HuH-7.5 (cell line): ENCODE results near the gene JAK2.
"Not testable (repeated sequence)": the region's sequence is repeated elsewhere in the genome, so short reads cannot be mapped to it uniquely, and the experiment has no call there.

Source experiments
- DNase-seq: peaks from one replicate; pipeline ENCODE4 v3.0.0; 2011; ENCODE audit warnings: low spot score

JAK2 gene

GRCh38 chr9:4980086-4980727 is 4.9 kb upstream of the JAK2 start:
- no peak for DNase-seq

GRCh38 chr9:4982721-4983482 is 2.2 kb upstream of the JAK2 start:
- no peak for DNase-seq

DNA sequence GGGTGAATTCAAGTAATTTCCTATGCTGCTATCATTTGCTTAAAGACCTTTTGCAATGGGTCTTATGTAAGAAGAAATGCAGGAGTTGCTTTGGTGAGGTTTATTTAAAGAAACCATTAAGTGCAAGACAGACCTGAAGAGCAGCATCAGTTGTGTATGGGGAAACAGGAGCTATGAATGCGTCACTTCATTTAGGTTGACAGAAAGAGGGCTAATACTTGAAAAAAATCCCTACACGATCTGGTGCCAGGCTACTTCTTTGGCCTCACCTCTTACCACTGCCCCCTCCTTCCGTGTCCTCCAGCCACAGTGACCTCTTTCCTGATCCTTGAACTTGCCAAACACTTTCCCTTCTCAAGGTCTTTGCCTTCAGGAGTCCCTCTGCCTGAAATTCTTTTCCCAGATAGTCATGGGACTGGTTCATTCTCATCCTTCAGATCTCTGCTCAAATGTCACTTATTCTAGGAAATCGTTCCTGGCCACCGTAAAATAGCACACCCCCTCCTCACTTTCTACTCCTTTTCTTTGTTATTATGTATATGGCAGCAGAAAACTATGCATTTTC is 1.4 kb upstream of the JAK2 start:
- DNase-seq: no peak

DNA sequence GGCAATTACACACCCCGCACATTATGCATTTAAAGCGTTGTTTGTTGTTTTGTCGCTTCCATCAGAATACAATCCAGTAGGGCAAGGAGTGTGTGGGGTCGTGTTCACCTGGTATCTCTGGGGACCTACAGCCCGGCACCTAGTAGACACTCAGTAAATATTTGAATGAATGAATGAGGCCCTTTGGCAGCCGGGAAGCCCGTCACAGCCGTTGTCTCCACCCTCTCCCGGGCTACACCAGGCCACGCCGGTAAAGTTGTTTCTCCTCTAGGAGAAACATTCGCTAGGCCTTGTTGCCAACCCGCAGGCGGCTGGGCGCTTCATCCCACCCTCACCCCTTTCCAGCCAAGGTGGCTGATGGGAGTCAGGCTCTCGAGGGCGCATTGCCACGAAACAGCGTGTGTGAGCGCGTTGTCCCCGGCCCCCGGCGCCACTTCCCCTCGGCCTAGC is 876 bp upstream of the JAK2 start:
- peak; percentile 8 for DNase-seq

GRCh38 chr9:4985386-4986266 is 554 bp downstream of the JAK2 start:
- DNase-seq: no peak

DNA sequence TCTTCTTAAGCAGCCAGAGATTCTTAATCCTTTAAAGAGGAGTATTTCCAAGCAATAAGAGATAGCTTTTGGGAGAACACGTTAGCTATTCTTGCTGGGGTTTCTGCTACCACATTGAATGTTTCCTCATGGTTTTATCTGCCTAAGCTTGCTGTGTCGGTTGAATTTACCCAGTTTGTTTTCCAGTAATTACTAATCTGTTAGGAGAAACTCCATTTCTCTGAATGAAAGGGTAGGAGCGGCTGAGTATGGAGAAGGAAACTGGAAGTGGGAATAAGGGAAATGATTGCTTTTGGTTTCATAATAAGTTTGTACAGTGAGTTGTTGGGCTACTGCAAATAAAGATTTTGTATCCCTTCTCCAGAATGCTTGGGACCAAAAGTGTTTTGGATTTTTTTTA is 1.2 kb downstream of the JAK2 start:
- no peak for DNase-seq

DNA sequence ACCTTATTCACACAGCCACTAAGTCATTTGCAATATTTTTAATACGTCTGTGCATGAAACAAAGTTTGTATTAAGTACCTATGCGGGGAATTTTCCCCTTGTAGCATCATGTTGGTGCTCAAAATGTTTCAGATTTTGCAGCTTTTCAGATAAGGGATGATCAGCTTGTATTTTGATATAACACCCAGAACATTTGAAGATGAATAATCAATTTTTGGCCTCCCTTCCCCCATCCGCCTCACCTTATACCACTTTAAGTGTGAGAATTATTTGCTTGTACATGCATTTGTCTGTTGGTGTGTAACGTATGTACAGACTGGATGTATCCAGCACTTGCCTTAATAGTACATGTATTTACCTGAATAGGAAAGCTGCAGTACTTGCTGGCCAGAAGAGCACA is 1.7 kb downstream of the JAK2 start:
- DNase-seq: no peak

DNA sequence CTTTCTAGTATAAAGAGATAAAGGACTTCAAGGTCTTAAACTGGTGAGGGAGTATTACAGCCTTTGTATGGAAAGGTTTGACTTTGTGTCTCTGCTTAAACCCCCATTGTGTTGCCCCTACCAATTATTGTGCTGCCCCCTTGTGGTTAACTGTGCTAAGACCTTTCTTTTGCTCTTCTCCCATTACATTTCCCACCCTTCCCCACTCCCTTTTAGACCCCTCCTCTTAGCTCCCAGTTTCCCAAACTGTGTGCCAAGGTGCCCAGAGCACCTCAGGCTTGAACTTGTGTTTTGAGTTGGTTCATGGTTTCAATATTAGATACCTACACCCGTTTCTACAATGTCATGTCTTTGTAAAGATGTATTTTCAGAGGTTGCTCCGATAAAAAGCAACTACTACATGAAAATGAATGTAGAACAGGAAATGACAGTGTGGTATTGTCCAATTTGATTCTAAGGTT is 2.9 kb downstream of the JAK2 start:
- peak; percentile 13 for DNase-seq

GRCh38 chr9:4992872-4993271 is 7.8 kb downstream of the JAK2 start:
- DNase-seq: no peak

DNA sequence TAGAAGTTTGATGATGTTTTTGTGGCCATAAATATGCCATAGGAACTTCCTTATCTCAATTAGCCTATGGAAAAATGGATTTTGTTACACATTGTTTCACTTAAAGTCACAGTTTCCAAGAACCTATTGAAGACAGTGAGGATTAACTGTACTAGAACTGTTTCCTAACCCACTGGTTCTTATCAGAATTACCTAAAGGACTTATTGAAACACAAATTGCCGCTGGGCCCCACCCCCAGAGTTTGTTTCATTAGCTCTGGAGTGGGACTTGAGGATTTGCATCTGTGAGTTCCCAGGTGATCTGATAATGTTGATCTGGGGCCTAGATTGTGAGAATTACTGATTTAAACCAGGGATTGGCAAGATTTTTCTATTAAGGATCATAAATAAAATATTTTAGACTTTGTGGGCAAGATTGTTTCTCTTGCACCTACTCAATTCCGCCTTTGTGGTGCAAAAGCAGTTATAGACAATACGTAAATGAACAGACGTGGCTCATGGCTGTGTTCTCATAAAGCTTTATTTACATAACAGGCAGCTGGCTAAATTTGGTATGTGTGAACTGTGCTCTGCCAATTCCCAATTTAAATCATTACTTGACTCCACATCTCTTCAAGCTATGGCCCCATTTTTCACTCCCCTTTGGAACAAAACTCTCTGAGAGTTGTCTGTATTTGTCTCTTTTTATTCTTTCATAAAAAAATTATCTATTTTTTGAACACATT is 9.3 kb downstream of the JAK2 start:
- DNase-seq: no peak

GRCh38 chr9:4997196-4997595 is 12.1 kb downstream of the JAK2 start:
- no peak for DNase-seq

DNA sequence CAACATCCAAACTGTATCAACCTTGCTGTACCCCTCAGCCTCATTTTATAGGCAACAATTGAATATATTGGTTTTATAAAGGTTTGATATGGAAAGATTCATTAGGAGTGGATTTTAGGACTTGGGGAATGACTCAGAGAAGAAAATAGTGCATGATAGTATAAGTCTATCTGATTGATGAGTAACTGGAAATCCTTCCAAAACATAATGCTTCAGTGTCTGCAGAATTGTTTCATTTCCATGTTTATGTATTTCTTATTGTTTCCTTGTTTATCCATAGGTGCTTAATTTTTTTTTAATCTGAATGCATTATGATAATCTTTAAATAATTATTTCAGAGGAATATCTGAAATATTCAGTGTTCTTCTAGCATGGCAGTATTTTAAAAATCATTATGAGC is 12.6 kb downstream of the JAK2 start:
- DNase-seq: no peak

DNA sequence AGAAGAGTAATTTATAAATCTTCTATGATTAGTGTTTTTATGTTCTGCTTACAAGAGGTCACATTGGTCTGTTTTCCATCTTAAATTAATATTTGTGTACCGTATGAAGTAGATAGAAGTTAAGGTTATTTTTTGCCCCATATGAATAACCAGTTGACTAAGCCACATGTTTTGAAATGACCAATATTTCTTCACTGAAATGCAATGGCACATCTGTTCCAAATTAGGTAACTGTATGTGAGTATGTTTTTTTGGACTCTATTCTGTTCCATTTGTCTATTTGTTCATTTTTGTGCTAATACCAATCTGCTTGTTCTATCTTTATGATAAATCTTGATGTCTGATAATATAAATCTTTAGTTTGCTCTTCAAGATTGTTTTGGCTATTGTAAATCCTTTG is 17.7 kb downstream of the JAK2 start:
- no peak for DNase-seq

- DNase-seq: no peak
Observed at GRCh38 chr9:5004481-5004880, 19.4 kb downstream of the JAK2 start.

DNA sequence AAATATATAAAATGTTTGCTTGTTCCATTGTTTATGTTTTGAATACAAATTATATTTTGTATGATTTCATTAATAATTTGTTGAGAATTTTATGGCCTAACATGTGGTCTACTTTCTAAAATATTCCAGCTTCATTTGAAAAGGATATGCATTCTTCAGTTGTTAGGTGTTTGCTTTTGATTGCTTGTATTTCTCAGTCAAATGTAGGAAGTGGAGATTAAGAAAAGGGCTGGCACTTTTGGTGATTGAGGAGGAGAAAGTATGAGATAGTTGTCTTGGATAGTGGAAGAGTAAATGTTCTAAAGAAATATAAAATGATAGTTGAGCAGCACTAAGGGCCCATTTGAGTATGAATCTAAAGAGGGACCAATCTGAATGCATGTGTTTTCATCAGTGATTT is 23.1 kb downstream of the JAK2 start:
- DNase-seq: no peak

- no peak for DNase-seq
Observed at GRCh38 chr9:5013374-5013773, 28.3 kb downstream of the JAK2 start.

DNA sequence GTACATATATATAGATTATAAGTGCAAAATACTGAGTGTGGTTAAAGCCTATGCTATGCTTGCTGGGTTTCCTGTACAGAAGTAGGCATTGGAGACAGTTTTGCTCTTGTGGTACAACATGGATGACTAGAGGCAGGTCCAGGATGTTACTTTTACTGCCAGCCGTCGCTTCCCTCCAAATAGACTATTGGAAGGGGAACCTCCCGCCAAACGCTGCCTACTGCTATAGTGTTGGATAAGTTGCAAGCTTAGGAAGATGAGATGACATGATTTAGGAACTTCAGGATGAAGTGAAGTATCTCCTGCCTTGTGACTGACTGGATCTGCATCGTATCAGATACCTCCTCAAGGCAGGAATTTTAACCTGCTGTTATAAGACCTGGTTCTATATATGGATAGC is 30.9 kb downstream of the JAK2 start:
- no peak for DNase-seq

- DNase-seq: no peak
Observed at GRCh38 chr9:5025416-5025815, 40.3 kb downstream of the JAK2 start.

GRCh38 chr9:5031941-5032340 is 46.9 kb downstream of the JAK2 start:
- DNase-seq: not testable (repeated sequence)

GRCh38 chr9:5040730-5041389 is 55.8 kb downstream of the JAK2 start:
- no peak for DNase-seq
